GM19238 (cell line): Measurements from ENCODE around the gene CEP350.

Experiments
- DNase-seq: peaks from one replicate; pipeline ENCODE4 v3.0.0; 2011; ENCODE audit warnings: low spot score; ENCODE audit not compliant: insufficient read length

Gene CEP350

GRCh38 chr1:180153032-180153431 is 198.4 kb downstream of the CEP350 start:
- no peak for DNase-seq

- DNase-seq = no peak
These were observed 199.4 kb downstream of the CEP350 start for GRCh38 chr1:180154003-180154324.

GRCh38 chr1:180154325-180155181 is 199.9 kb downstream of the CEP350 start, which contains the start of gene QSOX1:
TSS of gene QSOX1 (plus strand) at chr1:180154869. CDS start at chr1:180154908, 39 bp downstream.
- DNase-seq = peak; percentile 97

- no peak for DNase-seq
These were observed 200.6 kb downstream of the CEP350 start for GRCh38 chr1:180155182-180155682.

DNA sequence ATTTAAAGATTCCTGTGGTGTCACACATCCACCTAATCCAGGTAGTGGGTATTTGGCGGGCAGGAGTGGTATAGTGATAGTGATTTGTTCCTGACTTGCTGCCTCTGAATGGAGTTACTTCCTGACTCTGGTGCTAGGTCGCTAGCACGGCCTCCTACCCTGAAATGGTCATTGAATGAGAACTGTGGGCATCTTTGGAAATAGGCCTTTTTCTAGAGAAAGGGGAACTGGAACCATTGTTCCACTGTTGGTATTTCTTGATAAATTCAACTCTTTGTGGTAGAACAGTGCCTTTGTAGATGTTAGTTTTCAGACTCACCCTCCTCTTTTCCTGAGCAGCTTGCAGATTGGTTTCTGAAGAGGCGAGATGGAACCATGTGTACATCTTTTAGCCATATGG is 201.6 kb downstream of the CEP350 start:
- no peak for DNase-seq

DNA sequence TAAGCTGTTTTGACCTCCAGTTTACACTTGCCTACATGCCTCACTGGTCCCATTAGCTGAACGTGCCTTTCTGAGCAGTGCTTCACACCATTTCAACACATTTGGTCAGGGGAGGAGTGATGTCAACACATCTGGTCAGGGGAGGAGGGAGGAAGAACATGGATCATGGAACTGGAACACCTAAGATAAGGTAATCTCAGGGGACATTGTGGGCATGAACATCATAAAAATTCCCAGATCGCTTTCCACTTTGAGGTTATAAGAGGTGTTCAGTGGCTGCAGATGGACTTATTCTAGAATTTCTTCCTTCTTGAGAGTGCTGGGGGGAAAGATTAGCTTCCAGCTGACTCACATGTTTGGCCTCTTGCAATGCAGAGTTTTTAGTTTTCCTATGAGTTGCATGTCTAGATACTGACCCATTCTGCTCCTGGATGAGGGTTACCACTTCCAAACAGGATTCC is 202.1 kb downstream of the CEP350 start:
- no peak for DNase-seq

- no peak for DNase-seq
These were observed 202.5 kb downstream of the CEP350 start for GRCh38 chr1:180157108-180157507.

- DNase-seq = no peak
These were observed 203.0 kb downstream of the CEP350 start for GRCh38 chr1:180157576-180158057.

DNA sequence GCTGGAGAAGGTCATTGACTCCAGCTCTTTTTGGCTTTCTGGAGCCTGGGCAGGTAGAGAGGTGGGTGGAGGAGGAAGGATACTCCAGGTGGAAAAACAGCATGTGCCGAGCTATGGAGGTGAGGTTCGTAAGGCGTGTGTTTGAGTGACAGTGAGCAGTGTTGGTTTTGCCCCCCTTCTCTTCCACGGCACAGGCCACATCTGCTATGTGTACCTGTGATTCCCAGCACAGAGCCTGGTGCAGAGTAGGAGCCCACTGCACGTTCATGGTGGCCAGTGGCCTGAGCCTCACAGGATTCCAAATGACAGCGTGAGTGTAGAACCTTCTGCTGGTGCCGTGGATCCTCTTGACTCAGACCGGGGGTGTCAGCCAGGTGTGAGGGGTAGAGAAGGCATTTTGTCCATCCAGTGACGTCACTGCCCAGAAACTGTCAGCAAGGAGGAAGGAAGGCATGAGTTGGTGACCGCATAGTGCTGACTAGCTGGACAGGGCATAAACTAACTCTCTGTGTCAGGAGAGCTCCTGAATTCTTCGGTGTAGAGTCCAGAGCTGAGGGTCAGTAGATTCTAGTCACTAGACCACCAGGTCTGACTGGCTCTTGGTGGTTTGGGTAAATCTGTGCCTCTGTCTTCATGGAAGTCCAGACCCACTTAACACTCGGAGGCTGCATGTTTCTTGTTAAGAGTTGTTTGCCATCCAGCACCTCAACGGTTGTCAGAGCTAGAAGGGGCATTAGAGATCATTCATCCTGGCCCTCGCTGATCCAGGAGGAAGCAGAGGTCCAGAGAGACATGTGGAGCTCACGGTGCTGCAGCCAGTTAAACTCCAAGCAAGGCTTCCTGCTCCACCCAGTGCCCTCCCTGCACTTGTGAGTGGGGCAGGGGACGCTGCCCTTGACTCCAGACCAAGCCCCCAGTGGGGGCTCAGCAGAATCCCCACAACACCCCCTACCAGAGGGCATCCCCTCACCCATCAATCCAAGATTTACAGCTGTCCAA is 203.8 kb downstream of the CEP350 start:
- DNase-seq = no peak

DNA sequence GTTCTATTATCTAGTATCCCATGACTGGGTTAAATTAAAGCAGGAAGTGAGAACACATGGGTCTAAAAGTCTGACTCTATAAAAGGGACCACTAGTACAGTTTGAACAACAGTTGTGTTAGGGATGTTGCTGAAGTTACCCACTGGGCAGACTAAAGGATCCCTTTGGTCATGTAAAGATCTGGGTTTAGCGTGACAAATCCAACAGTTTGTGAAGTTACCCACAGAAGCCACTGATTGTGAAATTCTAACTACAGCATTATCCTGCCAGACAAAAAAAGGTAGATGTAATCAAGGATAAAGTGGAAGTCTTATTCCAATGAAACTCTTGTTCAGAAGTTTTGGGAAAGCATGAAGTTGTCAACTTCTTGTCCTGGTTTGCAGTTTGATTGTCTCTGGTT is 205.7 kb downstream of the CEP350 start:
- DNase-seq = no peak

DNA sequence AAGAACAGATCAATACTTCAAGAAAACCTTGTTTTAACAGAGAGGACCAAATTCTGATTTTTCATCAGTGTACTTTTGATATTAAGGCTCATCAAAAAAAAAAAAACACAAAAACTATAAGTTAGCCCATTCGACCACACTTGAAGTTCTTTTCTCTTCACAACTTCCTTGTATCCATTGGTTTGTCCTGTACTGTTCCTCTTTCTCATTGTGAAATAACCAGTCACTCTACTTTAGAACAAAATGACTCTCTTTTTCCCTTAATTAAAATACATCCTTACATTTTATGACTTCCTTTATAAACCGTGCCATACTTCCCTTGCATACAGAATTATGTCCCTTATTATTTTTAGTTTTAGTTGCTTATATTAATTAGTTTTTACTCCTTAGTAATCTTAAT is 208.4 kb downstream of the CEP350 start:
- DNase-seq = no peak
